ENCODE results near the gene NAALADL2. TPM values are rescaled to one million over a fixed set of nuclear protein-coding genes. Genes with fewer than 3 reads are reported as not detected.

Gene NAALADL2
- total RNA-seq, 1 experiment from 2014 or later, result 1.9 TPM

DNA sequence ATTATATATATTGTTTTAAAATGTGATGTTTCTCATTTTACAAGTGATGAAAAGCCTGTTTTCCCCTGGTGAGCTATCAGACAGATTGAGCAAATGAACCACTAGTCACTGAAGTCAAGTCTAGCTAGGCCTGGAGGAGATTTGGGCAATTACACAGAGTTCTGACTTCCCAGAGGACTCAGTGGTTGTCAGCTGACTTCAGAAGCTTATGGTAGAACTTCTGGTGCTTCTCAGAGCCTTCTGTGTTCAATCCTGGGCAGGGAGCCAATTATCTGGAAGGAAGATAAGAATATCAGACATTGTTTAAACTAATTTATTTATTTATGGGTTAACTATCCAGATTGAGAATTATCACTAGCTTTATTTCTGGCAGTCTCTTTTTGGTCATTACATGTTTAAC lies 37.7 kb upstream of the NAALADL2 start:
- Histone ChIP-seq H3K4me2 (ENCODE audit: low read length) (no peak overlapping the region), H2AFZ (ENCODE audit: low read length) (no peak overlapping the region), H3K9me2 (replicated peaks; ENCODE audit: low read length) (no peaks in the 10 kb centered on the region), H3K79me2 (ENCODE audit: low read length) (no peaks in the 10 kb centered on the region), H3K27ac (ENCODE audit: low read length) (no peak overlapping the region), H3F3A (ENCODE audit: low read length, unreplicated experiment) (no peaks in the 10 kb centered on the region), H3K4me1 (ENCODE audit: insufficient read depth, low read length) (no peaks in the 10 kb centered on the region), H3K36me3 (ENCODE audit: low read depth, low read length) (no peaks in the 10 kb centered on the region), H3K4me3 (ENCODE audit: low read length) (no peak overlapping the region), H3K27me3 (ENCODE audit: low read length) (no peaks in the 10 kb centered on the region), H3K9ac (ENCODE audit: low read length) (no peak overlapping the region), H4K20me1 (ENCODE audit: low read length) (no peaks in the 10 kb centered on the region), H3K9me3 (ENCODE audit: low read length) (no peaks in the 10 kb centered on the region)
- POLR2A ChIA-PET (ENCODE audit: unreplicated experiment), result no interaction called here
- ATAC-seq (no peak), DNase-seq (no peak)
- no TSS peak for BruUV-seq (replicated peaks)
- CTCF ChIA-PET, result no interaction called here
- TF ChIP-seq EZH2 (IDR thresholded peaks at IDR 0.05; ENCODE audit: low read length, unreplicated experiment) (no peak), EZH2phosphoT487 (IDR thresholded peaks at IDR 0.05; ENCODE audit: borderline replicate concordance, low read length) (no peak)
- TF ChIP-seq, protein P1, sequence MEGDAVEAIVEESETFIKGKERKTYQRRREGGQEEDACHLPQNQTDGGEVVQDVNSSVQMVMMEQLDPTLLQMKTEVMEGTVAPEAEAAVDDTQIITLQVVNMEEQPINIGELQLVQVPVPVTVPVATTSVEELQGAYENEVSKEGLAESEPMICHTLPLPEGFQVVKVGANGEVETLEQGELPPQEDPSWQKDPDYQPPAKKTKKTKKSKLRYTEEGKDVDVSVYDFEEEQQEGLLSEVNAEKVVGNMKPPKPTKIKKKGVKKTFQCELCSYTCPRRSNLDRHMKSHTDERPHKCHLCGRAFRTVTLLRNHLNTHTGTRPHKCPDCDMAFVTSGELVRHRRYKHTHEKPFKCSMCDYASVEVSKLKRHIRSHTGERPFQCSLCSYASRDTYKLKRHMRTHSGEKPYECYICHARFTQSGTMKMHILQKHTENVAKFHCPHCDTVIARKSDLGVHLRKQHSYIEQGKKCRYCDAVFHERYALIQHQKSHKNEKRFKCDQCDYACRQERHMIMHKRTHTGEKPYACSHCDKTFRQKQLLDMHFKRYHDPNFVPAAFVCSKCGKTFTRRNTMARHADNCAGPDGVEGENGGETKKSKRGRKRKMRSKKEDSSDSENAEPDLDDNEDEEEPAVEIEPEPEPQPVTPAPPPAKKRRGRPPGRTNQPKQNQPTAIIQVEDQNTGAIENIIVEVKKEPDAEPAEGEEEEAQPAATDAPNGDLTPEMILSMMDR (conservative IDR thresholded peaks at IDR 0.05; ENCODE audit: low read depth, low read length), result no peak
- intact Hi-C loops (cut with micrococcal nuclease), result no loop called here

DNA sequence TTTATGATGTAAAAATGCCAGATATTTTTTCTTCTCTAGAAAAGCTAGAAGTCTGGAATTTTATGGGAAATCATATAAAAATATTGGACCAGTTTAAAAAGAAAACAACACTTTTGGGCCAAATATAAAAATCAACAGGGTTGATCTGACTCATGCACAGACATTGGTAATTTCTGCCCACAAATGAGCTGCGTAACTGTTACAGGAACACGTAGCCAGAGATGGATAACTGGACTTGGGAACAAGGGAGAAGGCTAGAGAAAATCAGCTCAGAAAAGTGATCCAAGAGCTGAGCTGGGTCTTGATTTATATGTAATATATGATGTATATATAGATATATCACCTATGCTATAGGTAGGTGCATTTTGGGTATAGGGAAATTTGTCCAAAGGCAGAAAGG lies 36.8 kb upstream of the NAALADL2 start:
- DNase-seq (no peak), ATAC-seq (no peak)
- no peaks in the 10 kb centered on the region for H3K36me3 ChIP-seq (ENCODE audit: low read depth, low read length)
- H3F3A ChIP-seq (ENCODE audit: low read length, unreplicated experiment), result no peaks in the 10 kb centered on the region
- no peaks in the 10 kb centered on the region for H4K20me1 ChIP-seq (ENCODE audit: low read length)
- H3K9me2 ChIP-seq (replicated peaks; ENCODE audit: low read length), result no peaks in the 10 kb centered on the region
- intact Hi-C loops (cut with micrococcal nuclease), result no loop called here
- H3K27ac ChIP-seq (ENCODE audit: low read length), result no peak overlapping the region
- H3K9ac ChIP-seq (ENCODE audit: low read length), result no peak overlapping the region
- no peaks in the 10 kb centered on the region for H3K4me1 ChIP-seq (ENCODE audit: insufficient read depth, low read length)
- H3K79me2 ChIP-seq (ENCODE audit: low read length), result no peaks in the 10 kb centered on the region
- no peak overlapping the region for H3K4me2 ChIP-seq (ENCODE audit: low read length)
- TF ChIP-seq EZH2phosphoT487 (IDR thresholded peaks at IDR 0.05; ENCODE audit: borderline replicate concordance, low read length) (no peak), EZH2 (IDR thresholded peaks at IDR 0.05; ENCODE audit: low read length, unreplicated experiment) (no peak)
- TF ChIP-seq, protein P1 (conservative IDR thresholded peaks at IDR 0.05; ENCODE audit: low read depth, low read length), result no peak
- no peak overlapping the region for H2AFZ ChIP-seq (ENCODE audit: low read length)
- H3K9me3 ChIP-seq (ENCODE audit: low read length), result no peaks in the 10 kb centered on the region
- H3K27me3 ChIP-seq (ENCODE audit: low read length), result no peaks in the 10 kb centered on the region
- no TSS peak for BruUV-seq (replicated peaks)
- ChIA-PET POLR2A (ENCODE audit: unreplicated experiment) (no interaction called here), CTCF (no interaction called here)
- no peak overlapping the region for H3K4me3 ChIP-seq (ENCODE audit: low read length)

DNA sequence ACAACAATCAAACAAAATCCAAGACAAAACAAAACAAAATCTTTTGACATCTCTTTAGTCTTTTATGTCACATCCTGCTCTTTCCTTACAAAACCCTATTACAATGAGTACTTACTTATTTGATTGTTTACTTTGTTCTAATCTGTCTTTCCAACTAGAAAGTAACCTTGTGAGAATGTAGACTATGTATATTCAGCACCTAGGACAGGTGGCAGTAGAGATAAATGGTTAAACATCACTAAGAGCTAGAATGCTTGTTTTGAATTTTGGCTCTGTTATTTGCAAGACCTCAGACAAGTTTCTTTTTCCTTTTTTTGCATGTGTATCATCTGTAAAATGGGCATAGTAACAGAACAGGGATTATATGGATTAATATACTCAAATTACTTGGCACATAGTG lies 33.1 kb upstream of the NAALADL2 start:
- DNase-seq, result no peak
- Histone ChIP-seq H3K9me3 (ENCODE audit: low read length) (no peaks in the 10 kb centered on the region), H3K27ac (ENCODE audit: low read length) (no peak overlapping the region), H4K20me1 (ENCODE audit: low read length) (no peaks in the 10 kb centered on the region), H2AFZ (ENCODE audit: low read length) (no peak overlapping the region), H3K79me2 (ENCODE audit: low read length) (no peaks in the 10 kb centered on the region), H3K9me2 (replicated peaks; ENCODE audit: low read length) (no peaks in the 10 kb centered on the region), H3K4me2 (ENCODE audit: low read length) (no peak overlapping the region), H3K36me3 (ENCODE audit: low read depth, low read length) (no peaks in the 10 kb centered on the region), H3F3A (ENCODE audit: low read length, unreplicated experiment) (no peaks in the 10 kb centered on the region), H3K4me3 (ENCODE audit: low read length) (no peak overlapping the region), H3K27me3 (ENCODE audit: low read length) (no peaks in the 10 kb centered on the region), H3K4me1 (ENCODE audit: insufficient read depth, low read length) (no peaks in the 10 kb centered on the region), H3K9ac (ENCODE audit: low read length) (no peak overlapping the region)
- ChIA-PET CTCF (no interaction called here), POLR2A (ENCODE audit: unreplicated experiment) (interaction anchor here (0.6 kb wide), 1 partner anchor 75 kb away, joined by 4 read pairs; no protein-coding TSS in a partner anchor)
- TF ChIP-seq, protein P1 (conservative IDR thresholded peaks at IDR 0.05; ENCODE audit: low read depth, low read length), result no peak
- TF ChIP-seq EZH2 (IDR thresholded peaks at IDR 0.05; ENCODE audit: low read length, unreplicated experiment), result no peak
- no peak for TF ChIP-seq EZH2phosphoT487 (IDR thresholded peaks at IDR 0.05; ENCODE audit: borderline replicate concordance, low read length)
- ATAC-seq, result no peak
- no TSS peak for BruUV-seq (replicated peaks)
- intact Hi-C loops (cut with micrococcal nuclease), result no loop called here
